Body of pancreas (tissue), 4 donors: ENCODE measurements around the gene SLC25A29. TPM values are rescaled to one million over a fixed set of nuclear protein-coding genes. Genes with fewer than 3 reads are reported as not detected.
A peak's percentile ranks its signal among the peaks of the same experiment; 100 is the strongest.
"Not testable (repeated sequence)": the region's sequence is repeated elsewhere in the genome, so short reads cannot be mapped to it uniquely, and the experiment has no call there.

Source experiments
- ATAC-seq: fragments of 150-250 bp; one replicate; pipeline ENCODE4 v1.9.1; 2016
- DNase-seq, 4 donors: peaks; one replicate each; pipeline ENCODE4 v3.0.0-alpha.2; 2019
- H3K27ac ChIP-seq, 4 donors: fragments of 200-600 bp; sonication (generic); 1 replicate in 3 of 4; 2 replicates in 1 of 4; pipeline versions ENCODE4 v1.5.1 to v1.6.1; 2016 to 2019; ENCODE audit warnings: mild to moderate bottlenecking in 1 of 4, mixed read lengths in 1 of 4, moderate library complexity in 1 of 4
- H3K27me3 ChIP-seq, 2 donors: fragments of 200-600 bp; sonication (generic); one replicate each; pipeline ENCODE4 v1.6.0; 2016; ENCODE audit warnings: mild to moderate bottlenecking in 1 of 2
- H3K36me3 ChIP-seq, 2 donors: fragments of 200-600 bp; sonication (generic); replicated peaks in 1 of 2; 2 replicates each; pipeline ENCODE4 v1.5.1; 2016; ENCODE audit warnings: low read depth in 2 of 2; ENCODE audit not compliant: insufficient read depth in 1 of 2
- H3K4me1 ChIP-seq: fragments of 200-600 bp; sonication (generic); one replicate; pipeline ENCODE4 v1.6.0; 2016
- H3K4me3 ChIP-seq, 2 donors: fragments of 200-600 bp; sonication (generic); 1 replicate in 1 of 2; 2 replicates in 1 of 2; pipeline ENCODE4 v1.5.1; 2016 to 2019
- H3K9me3 ChIP-seq, 3 donors: fragments of 200-600 bp; sonication (generic); 1 replicate in 2 of 3; 2 replicates in 1 of 3; pipeline ENCODE4 v1.5.1; 2016
- POLR2A ChIP-seq, 3 donors: fragments of 450-650 bp; IDR thresholded peaks; one replicate each; pipeline ENCODE4 v1.6.1; 2016; ENCODE audit warnings: antibody characterized with exemption in 3 of 3, mild to moderate bottlenecking in 2 of 3
- WGBS, 2 donors: methylation state at CpG; one replicate each; pipeline ENCODE4 v1.1.5; 2017; 5-methylcytosine and 5-hydroxymethylcytosine counted together
- intact Hi-C: fragments of 100-400 bp; cut with DNase I; formaldehyde crosslinking; loops from one replicate; pipeline ENCODE4 v1.15.1; 2023
- total RNA-seq, 2 donors: library from RNA; depleted of rRNA; stranded (reverse); fragments of >200 nt; gene quantifications; one replicate each; pipeline ENCODE4 v1.1.0, GENCODE V29; 2016
- TF ChIP-seq, protein P1 (sequence below), 7 experiments: fragments of 450-650 bp in 4 of 7; fragments of 200-600 bp in 3 of 7; sonication (generic) in 3 of 7; IDR thresholded peaks; one replicate each; pipeline ENCODE4 v1.5.1; 2016 to 2019; ENCODE audit warnings: antibody characterized with exemption in 7 of 7

The SLC25A29 gene
- total RNA-seq, 2 donors from 2014 or later, result 25.2 to 63.9 TPM

DNA sequence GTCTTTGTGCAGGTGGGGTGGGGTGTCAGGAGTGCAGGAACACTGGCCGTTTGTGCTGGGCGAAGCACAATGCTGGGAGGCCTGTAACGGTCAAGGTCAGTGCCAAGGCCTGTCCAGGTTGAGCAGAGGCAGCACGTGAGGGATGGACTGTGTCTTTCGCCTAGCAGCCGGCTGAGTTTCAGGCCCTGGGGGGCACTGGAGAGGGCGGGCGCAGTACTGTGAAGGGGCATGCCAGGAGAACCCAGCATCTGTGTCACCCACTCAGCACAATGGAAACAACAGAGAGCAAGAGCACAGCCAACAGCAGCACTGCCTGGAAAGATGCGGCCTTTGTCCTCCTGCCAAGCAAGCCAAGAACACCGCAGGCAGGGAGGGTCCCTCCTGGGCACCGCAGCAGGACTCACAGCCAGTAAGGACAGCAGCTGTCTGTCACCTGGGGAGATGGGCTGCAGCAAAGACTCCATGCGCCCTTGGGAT, 42.0 kb upstream of the SLC25A29 start:
- H3K4me1 ChIP-seq, result no peaks in the 10 kb centered on the region
- TF ChIP-seq POLR2A (IDR thresholded peaks at IDR 0.05), result no peak
- TF ChIP-seq, protein P1, sequence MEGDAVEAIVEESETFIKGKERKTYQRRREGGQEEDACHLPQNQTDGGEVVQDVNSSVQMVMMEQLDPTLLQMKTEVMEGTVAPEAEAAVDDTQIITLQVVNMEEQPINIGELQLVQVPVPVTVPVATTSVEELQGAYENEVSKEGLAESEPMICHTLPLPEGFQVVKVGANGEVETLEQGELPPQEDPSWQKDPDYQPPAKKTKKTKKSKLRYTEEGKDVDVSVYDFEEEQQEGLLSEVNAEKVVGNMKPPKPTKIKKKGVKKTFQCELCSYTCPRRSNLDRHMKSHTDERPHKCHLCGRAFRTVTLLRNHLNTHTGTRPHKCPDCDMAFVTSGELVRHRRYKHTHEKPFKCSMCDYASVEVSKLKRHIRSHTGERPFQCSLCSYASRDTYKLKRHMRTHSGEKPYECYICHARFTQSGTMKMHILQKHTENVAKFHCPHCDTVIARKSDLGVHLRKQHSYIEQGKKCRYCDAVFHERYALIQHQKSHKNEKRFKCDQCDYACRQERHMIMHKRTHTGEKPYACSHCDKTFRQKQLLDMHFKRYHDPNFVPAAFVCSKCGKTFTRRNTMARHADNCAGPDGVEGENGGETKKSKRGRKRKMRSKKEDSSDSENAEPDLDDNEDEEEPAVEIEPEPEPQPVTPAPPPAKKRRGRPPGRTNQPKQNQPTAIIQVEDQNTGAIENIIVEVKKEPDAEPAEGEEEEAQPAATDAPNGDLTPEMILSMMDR (IDR thresholded peaks at IDR 0.05), result no peak
- WGBS, 2 donors, result 52 to 72% methylated on average over 4 to 10 of the region's 12 CpGs
- no peak overlapping the region for H3K4me3 ChIP-seq
- no peaks in the 10 kb centered on the region for H3K9me3 ChIP-seq
- DNase-seq, result no peak
- no peak for ATAC-seq
- H3K27ac ChIP-seq, result no peak overlapping the region
- H3K36me3 ChIP-seq, result peaks cover 0 to 20% of the 10 kb centered on the region in 2 donors
- intact Hi-C loops, result no loop called here
- no peaks in the 10 kb centered on the region for H3K27me3 ChIP-seq

DNA sequence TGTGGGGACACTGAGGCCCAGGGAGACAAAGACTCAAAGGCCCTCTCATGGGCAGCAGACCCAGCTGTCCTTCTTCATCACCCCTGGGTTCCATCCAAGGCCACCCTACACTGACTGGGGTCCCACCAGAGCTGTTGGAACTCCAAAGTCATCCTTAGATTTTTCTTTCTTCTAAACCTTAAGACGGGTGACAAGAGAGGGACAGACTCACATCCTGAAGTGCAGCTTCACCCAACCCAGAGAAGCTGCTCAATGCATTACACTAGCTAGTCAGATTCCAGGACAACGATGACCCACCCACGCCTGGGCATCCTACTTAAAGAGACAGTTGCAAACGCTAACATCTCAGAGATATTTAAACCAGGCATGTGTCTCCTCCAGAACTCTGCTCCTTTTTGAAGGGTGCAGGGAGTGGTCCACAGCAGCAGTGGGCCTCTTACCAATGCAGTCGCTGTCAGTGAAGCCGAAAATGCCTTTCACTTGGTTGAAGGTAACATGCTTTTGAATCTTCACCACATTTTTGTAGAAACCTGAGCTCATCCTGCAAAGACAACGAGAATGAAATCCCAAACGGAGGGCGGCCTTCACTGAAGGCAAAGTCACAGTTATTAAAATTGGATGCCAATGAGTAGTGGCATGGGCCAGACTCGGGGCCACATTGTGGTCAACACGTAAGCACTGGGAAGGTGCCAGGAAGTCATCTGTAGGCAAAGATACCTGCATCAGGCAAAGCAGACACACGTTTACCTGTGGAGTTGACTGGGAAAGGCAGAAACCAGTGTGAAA, 40.3 kb upstream of the SLC25A29 start:
- H3K27ac ChIP-seq, result no peak overlapping the region
- DNase-seq (no peak), ATAC-seq (no peak)
- intact Hi-C loops, result no loop called here
- peaks cover 0 to 18% of the 10 kb centered on the region in 2 donors for H3K36me3 ChIP-seq
- 86 to 90% methylated on average over 12 of the region's 12 CpGs for WGBS, 2 donors
- H3K4me3 ChIP-seq, result no peak overlapping the region
- TF ChIP-seq, protein P1 (IDR thresholded peaks at IDR 0.05), result no peak
- no peak for TF ChIP-seq POLR2A (IDR thresholded peaks at IDR 0.05)
- H3K27me3 ChIP-seq, result no peaks in the 10 kb centered on the region
- H3K9me3 ChIP-seq, result no peaks in the 10 kb centered on the region
- H3K4me1 ChIP-seq, result peaks cover 9% of the 10 kb centered on the region

DNA sequence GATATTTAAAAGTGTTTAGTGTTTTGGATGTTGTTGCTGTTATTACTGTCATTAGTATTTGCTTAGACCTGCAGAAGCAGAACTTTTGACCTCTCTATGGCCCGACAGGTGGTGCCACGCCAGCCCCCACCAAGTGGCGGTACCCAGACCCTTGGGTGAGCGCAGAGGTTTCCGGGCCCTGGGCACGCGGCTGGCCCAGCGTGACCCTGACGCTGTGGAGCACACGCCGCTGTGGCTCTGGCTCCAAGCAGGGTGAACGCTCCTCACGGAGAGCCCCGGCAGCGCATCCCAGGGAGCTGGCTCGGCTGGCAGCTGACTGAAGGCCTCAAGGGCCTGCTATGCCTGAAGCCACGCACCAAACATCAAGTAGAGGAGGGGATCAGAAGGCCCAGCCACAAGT, 39.5 kb upstream of the SLC25A29 start:
- 94 to 99% methylated on average over 17 of the region's 17 CpGs for WGBS, 2 donors
- no peak overlapping the region for H3K4me3 ChIP-seq
- TF ChIP-seq POLR2A (IDR thresholded peaks at IDR 0.05), result no peak
- TF ChIP-seq, protein P1 (IDR thresholded peaks at IDR 0.05), result no peak
- H3K27ac ChIP-seq, result no peak overlapping the region
- peaks cover 0 to 13% of the 10 kb centered on the region in 2 donors for H3K36me3 ChIP-seq
- intact Hi-C loops, result no loop called here
- no peaks in the 10 kb centered on the region for H3K27me3 ChIP-seq
- no peaks in the 10 kb centered on the region for H3K9me3 ChIP-seq
- ATAC-seq (no peak), DNase-seq (no peak)
- H3K4me1 ChIP-seq, result peaks cover 15% of the 10 kb centered on the region

DNA sequence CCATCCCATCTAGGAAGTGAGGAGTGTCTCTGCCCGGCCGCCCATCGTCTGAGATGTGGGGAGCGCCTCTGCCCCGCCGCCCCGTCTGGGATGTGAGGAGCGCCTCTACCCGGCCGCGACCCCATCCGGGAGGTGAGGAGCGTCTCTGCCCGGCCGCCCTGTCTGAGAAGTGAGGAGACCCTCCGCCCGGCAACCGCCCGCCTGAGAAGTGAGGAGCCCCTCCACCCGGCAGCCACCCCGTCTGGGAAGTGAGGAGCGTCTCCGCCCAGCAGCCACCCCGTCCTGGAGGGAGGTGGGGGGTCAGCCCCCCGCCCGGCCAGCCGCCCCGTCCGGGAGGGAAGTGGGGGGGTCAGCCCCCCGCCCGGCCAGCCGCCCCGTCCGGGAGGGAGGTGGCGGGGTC, 38.4 kb upstream of the SLC25A29 start:
- H3K27me3 ChIP-seq, DNase-seq, intact Hi-C loops, H3K27ac ChIP-seq, ATAC-seq, H3K9me3 ChIP-seq, H3K4me3 ChIP-seq: not testable (repeated sequence)
- Histone ChIP-seq H3K4me1 (peaks cover 15% of the 10 kb centered on the region), H3K36me3 (peaks cover 0 to 10% of the 10 kb centered on the region in 2 donors)
- no CpG with 5 or more reads among the region's 35 CpGs for WGBS, 2 donors

DNA sequence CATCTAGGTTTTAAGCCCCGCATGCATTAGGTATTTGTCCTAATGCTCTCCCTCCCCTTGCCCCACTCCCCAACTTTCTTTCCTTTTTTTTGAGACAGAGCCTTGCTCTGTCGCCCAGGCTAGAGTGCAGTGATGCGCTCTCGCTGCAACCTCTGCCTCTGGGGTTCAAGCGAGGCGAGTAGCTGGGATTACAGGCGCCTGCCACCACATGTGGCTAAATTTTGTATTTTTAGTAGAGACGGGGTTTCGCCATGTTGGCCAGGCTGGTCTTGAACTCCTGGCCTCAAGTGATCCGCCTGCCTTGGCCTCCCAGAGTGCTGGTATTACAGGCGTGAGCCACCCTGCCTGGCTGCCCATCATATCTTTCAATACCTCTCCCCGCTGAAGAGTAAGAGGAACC, 36.6 kb upstream of the SLC25A29 start:
- H3K4me3 ChIP-seq, intact Hi-C loops, H3K27me3 ChIP-seq, H3K27ac ChIP-seq, H3K9me3 ChIP-seq, ATAC-seq, H3K36me3 ChIP-seq, DNase-seq: not testable (repeated sequence)
- H3K4me1 ChIP-seq, result peaks cover 15% of the 10 kb centered on the region
- 94 to 95% methylated on average over 12 of the region's 12 CpGs for WGBS, 2 donors

DNA sequence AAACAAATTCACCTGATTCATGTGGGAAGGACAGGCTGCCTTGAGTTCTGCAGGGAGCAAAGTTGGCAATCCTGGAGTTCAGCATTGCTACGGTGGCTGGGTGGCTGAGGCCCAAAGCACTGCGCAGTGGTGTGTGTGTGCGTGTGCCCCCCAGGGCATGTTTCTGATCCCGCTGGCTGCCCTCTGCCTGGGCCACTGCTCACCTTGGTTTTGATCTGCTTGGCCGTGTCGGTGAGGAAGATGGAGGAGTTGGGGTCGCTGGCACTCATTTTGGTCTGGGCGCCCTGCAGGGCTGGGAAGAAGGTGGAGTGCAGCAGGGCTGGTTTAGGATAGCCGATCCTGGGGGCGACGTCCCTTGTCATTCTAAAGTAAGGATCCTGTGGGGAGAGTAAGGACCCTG, 36.0 kb upstream of the SLC25A29 start:
- peaks cover 15% of the 10 kb centered on the region for H3K4me1 ChIP-seq
- no peak for ATAC-seq
- H3K36me3 ChIP-seq, result peaks cover 0 to 7% of the 10 kb centered on the region in 2 donors
- peak overlapping the region in 1 of 4 donors; percentile 83 for H3K27ac ChIP-seq
- no peak for DNase-seq
- WGBS, 2 donors, result 91 to 97% methylated on average over 11 of the region's 11 CpGs
- intact Hi-C loops, result no loop called here
- no peak overlapping the region for H3K4me3 ChIP-seq
- no peaks in the 10 kb centered on the region for H3K27me3 ChIP-seq
- TF ChIP-seq POLR2A (IDR thresholded peaks at IDR 0.05), result no peak
- TF ChIP-seq, protein P1 (IDR thresholded peaks at IDR 0.05), result no peak
- H3K9me3 ChIP-seq, result no peaks in the 10 kb centered on the region
